CD14-positive monocyte (primary cell): ENCODE results near the gene GNGT1. TPM values are rescaled to one million over a fixed set of nuclear protein-coding genes. Genes with fewer than 3 reads are reported as not detected.
"Not testable (repeated sequence)": the region's sequence is repeated elsewhere in the genome, so short reads cannot be mapped to it uniquely, and the experiment has no call there.

ENCODE experiments used
- DNase-seq, 3 donors: peaks; one replicate each; pipeline ENCODE4 v3.0.0-alpha.2; 2011 to 2022
- H2AFZ ChIP-seq: 2 replicates; pipeline ENCODE4 v1.6.0; 2012; ENCODE audit warnings: mild to moderate bottlenecking, low read depth, low read length, inconsistent platforms; ENCODE audit not compliant: insufficient read depth, poor library complexity, severe bottlenecking
- H3K27ac ChIP-seq, 2 donors: 1 replicate in 1 of 2; 2 replicates in 1 of 2; pipeline ENCODE4 v1.5.1; 2012 to 2013; ENCODE audit warnings: low read length in 2 of 2, control low read depth in 1 of 2, inconsistent platforms in 1 of 2, low read depth in 1 of 2, mild to moderate bottlenecking in 1 of 2
- H3K27me3 ChIP-seq, 2 donors: one replicate each; pipeline versions ENCODE4 v1.6.0 to v1.6.1; 2011 to 2013; ENCODE audit warnings: low read length in 2 of 2; ENCODE audit not compliant: control insufficient read depth in 2 of 2, insufficient read depth in 2 of 2
- H3K36me3 ChIP-seq, 2 donors: replicated peaks in 1 of 2; 1 replicate in 1 of 2; 2 replicates in 1 of 2; pipeline versions ENCODE4 v1.5.1 to v1.6.1; 2012 to 2013; ENCODE audit warnings: low read length in 2 of 2, control low read depth in 1 of 2, inconsistent platforms in 1 of 2, mild to moderate bottlenecking in 1 of 2; ENCODE audit not compliant: insufficient read depth in 2 of 2, control insufficient read depth in 1 of 2
- H3K4me1 ChIP-seq, 2 donors: 1 replicate in 1 of 2; 2 replicates in 1 of 2; pipeline versions ENCODE4 v1.5.1 to v1.6.1; 2012 to 2013; ENCODE audit warnings: low read length in 2 of 2, control low read depth in 1 of 2, inconsistent platforms in 1 of 2, mild to moderate bottlenecking in 1 of 2, moderate library complexity in 1 of 2; ENCODE audit not compliant: insufficient read depth in 2 of 2, control insufficient read depth in 1 of 2
- H3K4me2 ChIP-seq: replicated peaks from 2 replicates; pipeline ENCODE3; 2012; ENCODE audit warnings: low read length, moderate library complexity, mild to moderate bottlenecking; ENCODE audit not compliant: poor library complexity, severe bottlenecking; ENCODE audit errors: extremely low read depth
- H3K4me3 ChIP-seq, 3 experiments: fragments of 200-600 bp in 1 of 3; sonication (generic) in 1 of 3; replicated peaks in 1 of 3; 1 replicate in 2 of 3; 2 replicates in 1 of 3; pipeline ENCODE4 v1.5.1; 2011 to 2013; ENCODE audit warnings: low read length in 3 of 3, mild to moderate bottlenecking in 3 of 3, control low read depth in 2 of 3, low read depth in 2 of 3, inconsistent platforms in 1 of 3, moderate library complexity in 1 of 3
- H3K79me2 ChIP-seq: 2 replicates; pipeline ENCODE4 v1.6.0; 2012; ENCODE audit warnings: mild to moderate bottlenecking, control low read depth, inconsistent platforms, low read length, moderate library complexity; ENCODE audit not compliant: insufficient read depth
- H3K9ac ChIP-seq: 2 replicates; pipeline ENCODE4 v1.6.0; 2017; ENCODE audit warnings: low read length, mild to moderate bottlenecking; ENCODE audit not compliant: insufficient read depth, poor library complexity, severe bottlenecking
- H3K9me3 ChIP-seq, 2 donors: replicated peaks in 1 of 2; 1 replicate in 1 of 2; 2 replicates in 1 of 2; pipeline versions ENCODE4 v1.5.1 to v1.6.1; 2012 to 2013; ENCODE audit warnings: low read length in 2 of 2, control low read depth in 1 of 2; ENCODE audit not compliant: control insufficient read depth in 1 of 2, insufficient read depth in 1 of 2
- H4K20me1 ChIP-seq: 2 replicates; pipeline ENCODE4 v1.6.0; 2012; ENCODE audit warnings: mild to moderate bottlenecking, low read length, control low read depth, moderate library complexity; ENCODE audit not compliant: insufficient read depth
- H3K27ac Mint-ChIP-seq, 7 donors: one replicate each; pipeline ENCODE4 v1.8.0; 2020; ENCODE audit warnings: mild to moderate bottlenecking in 7 of 7, mixed read lengths in 7 of 7, moderate library complexity in 6 of 7, inconsistent platforms in 2 of 7
- H3K27me3 Mint-ChIP-seq, 3 donors: one replicate each; pipeline ENCODE4 v1.8.0; 2021 to 2022; ENCODE audit warnings: low read depth in 3 of 3, mild to moderate bottlenecking in 3 of 3, mixed read lengths in 3 of 3, moderate library complexity in 3 of 3, inconsistent platforms in 1 of 3
- H3K36me3 Mint-ChIP-seq, 2 donors: one replicate each; pipeline ENCODE4 v1.8.0; 2020; ENCODE audit warnings: mixed read lengths in 2 of 2, inconsistent platforms in 1 of 2, mild to moderate bottlenecking in 1 of 2
- H3K4me1 Mint-ChIP-seq: one replicate; pipeline ENCODE4 v1.8.0; 2020; ENCODE audit warnings: mild to moderate bottlenecking, mixed read lengths
- H3K4me3 Mint-ChIP-seq, 2 donors: one replicate each; pipeline ENCODE4 v1.8.0; 2020; ENCODE audit warnings: mild to moderate bottlenecking in 2 of 2, mixed read lengths in 2 of 2, moderate library complexity in 1 of 2
- H3K9me3 Mint-ChIP-seq, 7 donors: one replicate each; pipeline ENCODE4 v1.8.0; 2020 to 2022; ENCODE audit warnings: mixed read lengths in 7 of 7, mild to moderate bottlenecking in 6 of 7, moderate library complexity in 6 of 7, inconsistent platforms in 2 of 7
- CTCF ChIP-seq: fragments of 200-600 bp; IDR thresholded peaks from one replicate; pipeline ENCODE4 v1.8.0; 2022; ENCODE audit warnings: antibody characterized with exemption, mild to moderate bottlenecking
- WGBS: methylation state at CpG from one replicate; pipeline ENCODE4 v1.1.5; 2013; ENCODE audit warnings: missing lambda C conversion rate; ENCODE audit not compliant: insufficient coverage; 5-methylcytosine and 5-hydroxymethylcytosine counted together
- intact Hi-C, 2 donors: fragments of 100-400 bp; cut with micrococcal nuclease; formaldehyde crosslinking; loops; one replicate each; pipeline versions ENCODE4 v1.15.0 to v1.15.1; 2023
- polyA plus RNA-seq, 3 donors: library from polyadenylated mRNA; depleted of rRNA in 1 of 3; unstranded in 2 of 3; stranded (reverse) in 1 of 3; fragments of 300-500 nt in 2 of 3; fragments of >200 nt in 1 of 3; fragmentation: Illumina TruSeq in 2 of 3; gene quantifications; 1 replicate in 2 of 3; 2 replicates in 1 of 3; pipeline ENCODE4 v1.2.3, GENCODE V29; 2012 to 2021

The GNGT1 gene
- polyA plus RNA-seq, 3 donors: not detected

DNA sequence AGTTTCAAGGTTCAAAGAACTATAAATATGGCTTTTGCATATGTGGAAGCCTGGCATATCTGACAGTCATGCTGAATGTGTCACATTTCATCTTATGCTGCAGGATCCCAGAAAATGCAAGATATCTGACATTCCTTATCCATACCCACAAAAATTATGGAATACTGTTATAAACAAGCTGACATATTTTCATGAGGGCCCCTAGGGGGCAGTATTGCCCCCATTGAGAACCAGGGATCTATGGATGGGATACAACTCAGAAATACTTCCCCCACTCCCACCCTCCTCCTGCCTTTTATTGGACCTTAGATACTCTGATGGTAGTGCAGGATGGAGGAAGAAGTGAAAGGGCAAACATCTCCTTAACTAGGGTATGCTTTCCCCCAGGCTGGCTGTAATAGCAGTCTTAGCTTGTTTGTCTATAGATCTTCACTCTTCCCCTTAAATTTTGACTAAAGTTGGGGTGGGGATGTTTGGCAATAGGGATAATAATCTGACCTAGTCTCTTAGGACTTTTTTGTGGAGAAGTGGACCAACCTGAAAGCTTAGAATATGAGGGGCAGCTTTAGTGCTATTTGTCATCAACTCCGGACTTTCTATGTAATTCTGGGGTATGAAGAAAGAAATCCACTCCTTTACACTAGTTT is 3.5 kb upstream of the GNGT1 start:
- no peak overlapping the region for H2AFZ ChIP-seq
- H3K27me3 ChIP-seq: no peaks in the 10 kb centered on the region
- Mint-ChIP-seq H3K9me3 (no peaks in the 10 kb centered on the region), H3K4me1 (no peaks in the 10 kb centered on the region), H3K27ac (no peak overlapping the region), H3K4me3 (no peak overlapping the region), H3K36me3 (no peaks in the 10 kb centered on the region), H3K27me3 (peaks cover 9 to 13% (median 11%) of the 10 kb centered on the region in 3 donors)
- DNase-seq: peak in 2 of 3 donors; percentile 1 to 24
- no peak overlapping the region for H3K4me3 ChIP-seq
- no peak overlapping the region for H3K27ac ChIP-seq
- H3K4me1 ChIP-seq: no peaks in the 10 kb centered on the region
- TF ChIP-seq CTCF: peak; percentile 87
- no peaks in the 10 kb centered on the region for H3K36me3 ChIP-seq
- H4K20me1 ChIP-seq: no peaks in the 10 kb centered on the region
- no peak overlapping the region for H3K4me2 ChIP-seq
- H3K9me3 ChIP-seq: no peaks in the 10 kb centered on the region
- H3K79me2 ChIP-seq: no peaks in the 10 kb centered on the region
- intact Hi-C loops: loop anchor here in 1 of 2 donors (5.0 kb wide), 1 partner anchor 494 kb away; no protein-coding TSS in a partner anchor
- WGBS: no CpG with 5 or more reads among the region's 1 CpG
- H3K9ac ChIP-seq: no peak overlapping the region

DNA sequence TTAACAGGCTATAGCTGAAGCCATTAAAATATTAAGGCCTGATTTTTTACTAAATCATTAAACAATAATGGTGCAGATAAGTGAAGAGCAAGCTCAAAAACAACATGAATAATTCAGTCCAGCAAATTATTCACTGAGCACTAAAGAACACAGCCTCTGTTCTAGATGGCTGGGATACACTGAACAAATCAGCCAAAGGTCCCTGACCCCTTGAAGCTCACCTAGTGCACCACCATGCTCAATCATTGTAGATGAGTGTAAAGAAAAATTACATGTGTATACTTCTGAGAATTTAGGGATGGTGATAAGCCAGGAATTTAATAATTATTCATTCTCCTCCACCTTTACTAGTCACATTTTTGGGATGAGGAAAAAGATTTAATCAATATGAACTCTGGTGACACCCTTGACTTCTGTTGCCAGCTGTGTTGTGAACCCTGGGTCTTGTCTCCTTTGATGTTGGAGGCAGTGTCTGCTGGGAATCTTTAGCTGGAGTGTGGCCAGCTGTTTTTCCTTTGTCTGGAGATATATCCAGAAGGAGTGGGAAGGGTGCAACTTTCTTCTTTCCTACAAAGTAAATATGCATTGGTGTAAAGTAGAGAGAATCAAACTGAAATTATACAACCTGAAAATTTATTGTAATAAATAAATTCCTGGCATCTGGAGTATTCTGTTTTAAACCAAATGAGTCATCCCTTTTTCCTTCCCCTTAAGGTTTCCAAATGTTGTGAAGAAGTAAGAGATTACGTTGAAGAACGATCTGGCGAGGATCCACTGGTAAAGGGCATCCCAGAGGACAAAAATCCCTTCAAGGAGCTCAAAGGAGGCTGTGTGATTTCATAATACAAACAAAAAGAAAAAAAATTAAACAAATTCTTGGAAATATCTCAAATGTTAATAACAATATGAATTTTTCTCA is 4.0 kb downstream of the GNGT1 start:
- H3K27ac ChIP-seq: no peak overlapping the region
- TF ChIP-seq CTCF: no peak
- H3K4me2 ChIP-seq: no peak overlapping the region
- no peaks in the 10 kb centered on the region for H4K20me1 ChIP-seq
- WGBS: no CpG with 5 or more reads among the region's 3 CpGs
- no peaks in the 10 kb centered on the region for H3K36me3 ChIP-seq
- Mint-ChIP-seq H3K4me1 (no peaks in the 10 kb centered on the region), H3K9me3 (no peaks in the 10 kb centered on the region), H3K4me3 (no peak overlapping the region), H3K36me3 (no peaks in the 10 kb centered on the region), H3K27me3 (peaks cover 1 to 8% (median 2%) of the 10 kb centered on the region in 3 donors), H3K27ac (no peak overlapping the region)
- H3K4me1 ChIP-seq: no peaks in the 10 kb centered on the region
- H3K9me3 ChIP-seq: no peaks in the 10 kb centered on the region
- H3K27me3 ChIP-seq: no peaks in the 10 kb centered on the region
- intact Hi-C loops: no loop called here
- DNase-seq: no peak
- no peak overlapping the region for H3K9ac ChIP-seq
- no peaks in the 10 kb centered on the region for H3K79me2 ChIP-seq
- no peak overlapping the region for H3K4me3 ChIP-seq
- H2AFZ ChIP-seq: no peak overlapping the region

- H4K20me1 ChIP-seq, H3K79me2 ChIP-seq, H2AFZ ChIP-seq, H3K27ac ChIP-seq, H3K4me1 ChIP-seq, H3K36me3 Mint-ChIP-seq, H3K9me3 ChIP-seq, H3K27me3 ChIP-seq, H3K4me3 ChIP-seq, H3K4me3 Mint-ChIP-seq, H3K36me3 ChIP-seq, intact Hi-C loops, H3K4me2 ChIP-seq, DNase-seq, H3K27ac Mint-ChIP-seq, H3K9ac ChIP-seq, H3K9me3 Mint-ChIP-seq, H3K27me3 Mint-ChIP-seq, H3K4me1 Mint-ChIP-seq: not testable (repeated sequence)
- no CpG with 5 or more reads among the region's 3 CpGs for WGBS
Observed at GRCh38 chr7:93911242-93911641, 4.9 kb downstream of the GNGT1 start.
